ENCODE measurements around the gene FFAR3. TPM values are rescaled to one million over a fixed set of nuclear protein-coding genes. Genes with fewer than 3 reads are reported as not detected.

FFAR3 gene
- total and polyA plus RNA-seq, 9 of the 15 experiments (the other 6 are each of a cell fraction or from before 2014, with no cell fraction given) = not detected

DNA sequence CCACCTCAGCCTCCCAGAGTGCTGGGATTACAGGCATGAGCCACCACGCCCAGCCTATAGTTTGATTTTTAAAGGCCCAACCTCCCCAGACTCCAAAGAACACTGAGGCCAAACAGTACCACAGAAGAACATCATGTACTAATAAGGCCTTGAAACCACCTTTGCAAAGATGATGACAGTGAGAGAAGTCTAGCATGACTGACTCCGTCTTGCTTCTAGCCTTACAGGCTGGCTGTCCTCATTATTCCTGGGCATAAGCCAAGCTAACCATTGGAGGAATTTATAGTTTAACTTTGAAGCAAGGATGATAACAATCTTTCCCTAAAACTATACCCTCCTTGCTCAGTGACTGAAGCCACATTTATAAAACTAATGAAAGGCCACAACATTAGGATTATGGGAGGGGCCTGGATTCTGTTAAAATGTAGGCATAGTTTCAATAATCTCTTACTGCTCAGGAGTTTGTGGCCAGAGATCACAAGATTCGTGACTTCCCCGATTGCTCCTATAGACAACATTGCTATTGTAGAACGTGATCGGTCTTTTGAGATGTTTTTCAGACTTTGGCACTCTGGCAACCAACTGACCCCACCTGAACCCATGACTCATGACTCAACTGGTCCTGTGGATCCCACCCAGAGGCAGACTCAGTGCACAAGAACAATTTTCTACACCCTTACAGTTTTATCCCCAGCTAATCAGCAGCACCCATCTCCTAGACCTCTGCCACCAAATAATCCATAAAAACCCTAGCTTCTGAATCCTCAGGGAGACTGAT lies 30.2 kb downstream of the FFAR3 start (continued):
- TF ChIP-seq JUND (IDR thresholded peaks at IDR 0.05; ENCODE audit: borderline replicate concordance, low read depth, low read length) (peak; percentile 80; the same call in 1 of the 2 replicates), JUND (tag; IDR thresholded peaks at IDR 0.05; ENCODE audit: borderline replicate concordance, low read depth, low read length) (no peak; the same call in 2 of the 3 replicates), CBX5 (IDR thresholded peaks at IDR 0.05; ENCODE audit: borderline replicate concordance, low read depth) (no peak), COPS2 (conservative IDR thresholded peaks at IDR 0.05) (no peak), ZNF589 (CRISPR knock-in tag; IDR thresholded peaks at IDR 0.05; ENCODE audit: low read depth) (no peak), FOXK2 (conservative IDR thresholded peaks at IDR 0.05 in 1 of 2, IDR thresholded peaks at IDR 0.05 in 1 of 2; ENCODE audit: low read depth in 2 of 2) (no peak)
- TF ChIP-seq, protein P1, sequence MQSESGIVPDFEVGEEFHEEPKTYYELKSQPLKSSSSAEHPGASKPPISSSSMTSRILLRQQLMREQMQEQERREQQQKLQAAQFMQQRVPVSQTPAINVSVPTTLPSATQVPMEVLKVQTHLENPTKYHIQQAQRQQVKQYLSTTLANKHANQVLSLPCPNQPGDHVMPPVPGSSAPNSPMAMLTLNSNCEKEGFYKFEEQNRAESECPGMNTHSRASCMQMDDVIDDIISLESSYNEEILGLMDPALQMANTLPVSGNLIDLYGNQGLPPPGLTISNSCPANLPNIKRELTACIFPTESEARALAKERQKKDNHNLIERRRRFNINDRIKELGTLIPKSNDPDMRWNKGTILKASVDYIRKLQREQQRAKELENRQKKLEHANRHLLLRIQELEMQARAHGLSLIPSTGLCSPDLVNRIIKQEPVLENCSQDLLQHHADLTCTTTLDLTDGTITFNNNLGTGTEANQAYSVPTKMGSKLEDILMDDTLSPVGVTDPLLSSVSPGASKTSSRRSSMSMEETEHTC (IDR thresholded peaks at IDR 0.05) = 0 out of 2 replicates have a peak, but pooled peaks have one; percentile 33

DNA sequence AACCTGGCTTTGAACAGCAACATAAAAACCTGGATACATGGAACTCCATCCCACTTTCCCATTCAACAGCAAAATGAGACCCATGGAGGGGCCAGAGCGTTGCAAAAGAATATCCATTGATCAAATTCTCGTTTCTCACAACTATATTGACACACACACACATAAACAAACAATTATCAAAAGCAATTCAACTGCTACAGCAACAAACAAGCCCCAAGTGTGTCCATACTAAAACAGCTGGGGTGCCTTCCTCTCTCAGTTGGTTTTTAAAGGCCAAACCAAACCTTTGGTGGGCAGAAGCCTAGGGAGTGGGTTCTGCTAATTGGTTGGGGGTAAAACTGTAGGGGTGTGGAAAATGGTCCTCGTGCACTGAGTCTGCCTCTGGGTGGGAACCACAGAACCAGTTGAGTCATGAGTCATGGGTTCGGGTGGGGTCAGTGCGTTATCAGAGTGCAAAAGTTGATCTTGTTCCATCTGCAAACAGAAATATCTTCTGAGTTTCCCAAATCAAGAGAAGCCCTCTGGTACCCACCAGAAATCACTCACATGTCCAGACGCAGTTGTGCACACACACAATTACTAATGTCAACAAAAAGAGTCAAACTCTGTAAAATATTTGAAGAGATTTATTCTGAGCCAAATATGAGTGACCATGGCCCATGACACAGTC lies 31.1 kb downstream of the FFAR3 start:
- H3K4me1 ChIP-seq (replicated peaks in 1 of 2; ENCODE audit: control insufficient read depth in 2 of 2, insufficient read depth in 2 of 2, low read length in 2 of 2) = peaks cover 16 to 18% of the 10 kb centered on the region in 2 experiments; a peak in 4 of 5 replicates
- CTCF ChIA-PET (ENCODE audit: low intra/inter-chr PET ratio) = no interaction called here
- BruUV-seq (replicated peaks) = no TSS peak
- no peak overlapping the region for H3K4me3 ChIP-seq
- H3K9me1 ChIP-seq (ENCODE audit: control insufficient read depth, insufficient read depth, low read length) = no peaks in the 10 kb centered on the region
- POLR2A ChIA-PET = interaction anchor here (0.6 to 1.4 kb wide), 2 partner anchors 12 to 1335 kb away, joined by 3 to 5 read pairs; no protein-coding TSS in a partner anchor
- H4K20me1 ChIP-seq (replicated peaks; ENCODE audit: control insufficient read depth, insufficient read depth, low read length) = no peaks in the 10 kb centered on the region
- ATAC-seq = peak; percentile 73
- no peaks in the 10 kb centered on the region for H3K36me3 ChIP-seq (ENCODE audit: control insufficient read depth, insufficient read depth, low read length)
- H3K27ac ChIP-seq (ENCODE audit: extremely low read depth, low read depth, low read length) = peak overlapping the region; percentile 56
- H3K27me3 ChIP-seq (ENCODE audit: control insufficient read depth in 2 of 2, insufficient read depth in 2 of 2, low read length in 2 of 2) = no peaks in the 10 kb centered on the region
- H3K9me3 ChIP-seq (replicated peaks; ENCODE audit: control insufficient read depth, insufficient read depth, low read depth, low read length) = no peaks in the 10 kb centered on the region; the same call in none of the 2 replicates
- H3K9ac ChIP-seq (ENCODE audit: insufficient read depth in 1 of 2, low read depth in 2 of 2, low read length in 2 of 2) = no peak overlapping the region
- in situ Hi-C loops (cut with MboI) = no loop called here
- no peaks in the 10 kb centered on the region for H3K79me2 ChIP-seq (ENCODE audit: control insufficient read depth, insufficient read depth, low read length)
- peak overlapping the region; percentile 73 for H2AFZ ChIP-seq (ENCODE audit: low read depth, low read length)
- H3K4me2 ChIP-seq (ENCODE audit: insufficient read depth, low read length) = peak overlapping the region; percentile 21; the same call in 1 of the 2 replicates
- FAIRE-seq = peak; percentile 82
- intact Hi-C loops (cut with micrococcal nuclease) = no loop called here
- peak; percentile 21 to 76 (median 32) for DNase-seq (ENCODE audit: extremely low read depth in 1 of 4, low spot score in 3 of 4)
- 0% methylated on average over 6 of the region's 6 CpGs for WGBS (ENCODE audit: insufficient coverage, low coverage, missing lambda C conversion rate)
- TF ChIP-seq, protein P2, sequence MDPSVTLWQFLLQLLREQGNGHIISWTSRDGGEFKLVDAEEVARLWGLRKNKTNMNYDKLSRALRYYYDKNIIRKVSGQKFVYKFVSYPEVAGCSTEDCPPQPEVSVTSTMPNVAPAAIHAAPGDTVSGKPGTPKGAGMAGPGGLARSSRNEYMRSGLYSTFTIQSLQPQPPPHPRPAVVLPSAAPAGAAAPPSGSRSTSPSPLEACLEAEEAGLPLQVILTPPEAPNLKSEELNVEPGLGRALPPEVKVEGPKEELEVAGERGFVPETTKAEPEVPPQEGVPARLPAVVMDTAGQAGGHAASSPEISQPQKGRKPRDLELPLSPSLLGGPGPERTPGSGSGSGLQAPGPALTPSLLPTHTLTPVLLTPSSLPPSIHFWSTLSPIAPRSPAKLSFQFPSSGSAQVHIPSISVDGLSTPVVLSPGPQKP (CRISPR knock-in tag; IDR thresholded peaks at IDR 0.05) = no peak
- 0 out of 2 replicates have a peak, but pooled peaks have one; percentile 16 for TF ChIP-seq ZFX (CRISPR knock-in tag; IDR thresholded peaks at IDR 0.05)
- TF ChIP-seq PHF21A (IDR thresholded peaks at IDR 0.05; ENCODE audit: borderline replicate concordance, low read depth) = no peak
- TF ChIP-seq TEAD1 (CRISPR knock-in tag; IDR thresholded peaks at IDR 0.05) = peak in 1 of 2 experiments; percentile 37; a peak in 1 of 4 replicates
- no peak for TF ChIP-seq HDAC8 (tag; IDR thresholded peaks at IDR 0.05)
- no peak for TF ChIP-seq ZNF197 (CRISPR knock-in tag; IDR thresholded peaks at IDR 0.05; ENCODE audit: low read depth)
- TF ChIP-seq NCOA1 (IDR thresholded peaks at IDR 0.05; ENCODE audit: low read depth) = 0 out of 2 replicates have a peak, but pooled peaks have one; percentile 46
- no peak for TF ChIP-seq ZNF23 (CRISPR knock-in tag; IDR thresholded peaks at IDR 0.05)
- TF ChIP-seq, protein P3, sequence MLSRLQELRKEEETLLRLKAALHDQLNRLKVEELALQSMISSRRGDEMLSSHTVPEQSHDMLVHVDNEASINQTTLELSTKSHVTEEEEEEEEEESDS (CRISPR knock-in tag; IDR thresholded peaks at IDR 0.05) = no peak
- TF ChIP-seq ZNF253 (CRISPR knock-in tag; conservative IDR thresholded peaks at IDR 0.05) = no peak
- TF ChIP-seq FOXJ3 (CRISPR knock-in tag; IDR thresholded peaks at IDR 0.05) = no peak
